Ectodermal cell (in vitro differentiated cells): ENCODE data around the gene TAOK1.
A peak's percentile ranks its signal among the peaks of the same experiment; 100 is the strongest.
"Not testable (repeated sequence)": the region's sequence is repeated elsewhere in the genome, so short reads cannot be mapped to it uniquely, and the experiment has no call there.

Experiments used
- H3K27ac ChIP-seq: 2 replicates; pipeline ENCODE4 v1.7.0; 2013; ENCODE audit warnings: mild to moderate bottlenecking, low read depth, low read length; ENCODE audit not compliant: insufficient read depth, poor library complexity, severe bottlenecking
- H3K27me3 ChIP-seq: 2 replicates; pipeline ENCODE4 v1.7.0; 2013; ENCODE audit warnings: mild to moderate bottlenecking, low read length; ENCODE audit not compliant: insufficient read depth, control insufficient read depth, poor library complexity, severe bottlenecking
- H3K36me3 ChIP-seq: one replicate; pipeline ENCODE4 v1.7.0; 2013; ENCODE audit warnings: low read length; ENCODE audit not compliant: control insufficient read depth, insufficient read depth
- H3K4me1 ChIP-seq: one replicate; pipeline ENCODE4 v1.7.0; 2013; ENCODE audit warnings: low read length; ENCODE audit not compliant: control insufficient read depth, insufficient read depth
- H3K4me3 ChIP-seq: 2 replicates; pipeline ENCODE4 v1.7.0; 2013; ENCODE audit warnings: low read depth, low read length, control low read depth; ENCODE audit not compliant: insufficient read depth
- H3K9me3 ChIP-seq: 2 replicates; pipeline ENCODE4 v1.7.0; 2013; ENCODE audit warnings: mild to moderate bottlenecking, low read length, moderate library complexity; ENCODE audit not compliant: control insufficient read depth
- WGBS, 2 experiments: methylation state at CpG; one replicate each; pipeline ENCODE4 v1.1.7; 2013; ENCODE audit warnings: missing lambda C conversion rate in 2 of 2; 5-methylcytosine and 5-hydroxymethylcytosine counted together

Gene TAOK1

GRCh38 chr17:29558139-29558538 is 168.0 kb downstream of the TAOK1 start:
- 94% methylated on average over 5 of the region's 5 CpGs for WGBS, 2 experiments
- H3K27ac ChIP-seq, H3K4me1 ChIP-seq, H3K36me3 ChIP-seq, H3K27me3 ChIP-seq, H3K9me3 ChIP-seq, H3K4me3 ChIP-seq: not testable (repeated sequence)

DNA sequence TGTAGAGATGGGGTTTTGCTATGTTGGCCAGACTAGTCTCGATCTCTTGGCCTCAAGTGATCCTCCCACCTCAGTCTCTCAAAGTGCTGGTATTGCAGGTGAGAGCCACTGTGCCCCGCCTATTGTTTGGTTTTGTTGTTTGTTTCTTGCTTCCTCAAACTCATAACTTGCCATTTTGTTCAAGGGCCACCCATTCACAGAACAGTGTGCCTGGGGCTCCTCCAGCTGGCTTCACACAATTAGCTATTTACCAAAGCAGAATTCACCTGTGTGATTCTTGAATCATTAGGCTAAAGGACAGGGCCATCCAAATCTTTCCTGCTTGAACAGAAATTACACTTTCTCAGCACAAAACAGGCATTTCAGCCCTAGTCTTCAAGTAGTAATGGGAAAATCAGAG is 169.5 kb downstream of the TAOK1 start:
- no peak overlapping the region for H3K4me3 ChIP-seq
- no peaks in the 10 kb centered on the region for H3K9me3 ChIP-seq
- no peaks in the 10 kb centered on the region for H3K4me1 ChIP-seq
- peaks cover 10% of the 10 kb centered on the region for H3K27me3 ChIP-seq
- WGBS, 2 experiments, result 93 to 97% methylated on average over 2 of the region's 2 CpGs
- H3K27ac ChIP-seq, result no peak overlapping the region
- no peaks in the 10 kb centered on the region for H3K36me3 ChIP-seq

DNA sequence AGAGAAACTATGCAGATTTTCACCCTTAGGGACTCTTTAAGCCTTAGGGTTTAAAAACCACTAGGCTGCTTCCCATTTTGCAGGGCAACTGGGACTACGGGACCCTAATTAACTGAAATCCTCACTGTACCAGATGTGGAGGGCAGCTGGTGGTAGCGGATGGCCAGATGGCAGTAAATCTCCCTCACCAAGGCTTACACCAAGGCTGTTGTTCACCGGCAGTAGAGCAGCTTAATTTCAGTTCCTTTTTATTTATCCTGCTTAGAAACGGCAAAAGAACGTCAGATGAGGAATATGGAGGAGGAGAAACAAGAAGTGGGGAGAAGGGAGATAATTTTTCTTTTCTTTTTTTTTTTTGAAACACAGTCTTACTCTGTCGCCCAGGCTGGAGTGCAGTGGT is 170.2 kb downstream of the TAOK1 start:
- no peaks in the 10 kb centered on the region for H3K36me3 ChIP-seq
- WGBS, 2 experiments, result 91% methylated on average over 5 to 6 of the region's 6 CpGs
- no peak overlapping the region for H3K27ac ChIP-seq
- no peaks in the 10 kb centered on the region for H3K9me3 ChIP-seq
- H3K27me3 ChIP-seq, result peaks cover 17% of the 10 kb centered on the region
- no peaks in the 10 kb centered on the region for H3K4me1 ChIP-seq
- H3K4me3 ChIP-seq, result no peak overlapping the region

DNA sequence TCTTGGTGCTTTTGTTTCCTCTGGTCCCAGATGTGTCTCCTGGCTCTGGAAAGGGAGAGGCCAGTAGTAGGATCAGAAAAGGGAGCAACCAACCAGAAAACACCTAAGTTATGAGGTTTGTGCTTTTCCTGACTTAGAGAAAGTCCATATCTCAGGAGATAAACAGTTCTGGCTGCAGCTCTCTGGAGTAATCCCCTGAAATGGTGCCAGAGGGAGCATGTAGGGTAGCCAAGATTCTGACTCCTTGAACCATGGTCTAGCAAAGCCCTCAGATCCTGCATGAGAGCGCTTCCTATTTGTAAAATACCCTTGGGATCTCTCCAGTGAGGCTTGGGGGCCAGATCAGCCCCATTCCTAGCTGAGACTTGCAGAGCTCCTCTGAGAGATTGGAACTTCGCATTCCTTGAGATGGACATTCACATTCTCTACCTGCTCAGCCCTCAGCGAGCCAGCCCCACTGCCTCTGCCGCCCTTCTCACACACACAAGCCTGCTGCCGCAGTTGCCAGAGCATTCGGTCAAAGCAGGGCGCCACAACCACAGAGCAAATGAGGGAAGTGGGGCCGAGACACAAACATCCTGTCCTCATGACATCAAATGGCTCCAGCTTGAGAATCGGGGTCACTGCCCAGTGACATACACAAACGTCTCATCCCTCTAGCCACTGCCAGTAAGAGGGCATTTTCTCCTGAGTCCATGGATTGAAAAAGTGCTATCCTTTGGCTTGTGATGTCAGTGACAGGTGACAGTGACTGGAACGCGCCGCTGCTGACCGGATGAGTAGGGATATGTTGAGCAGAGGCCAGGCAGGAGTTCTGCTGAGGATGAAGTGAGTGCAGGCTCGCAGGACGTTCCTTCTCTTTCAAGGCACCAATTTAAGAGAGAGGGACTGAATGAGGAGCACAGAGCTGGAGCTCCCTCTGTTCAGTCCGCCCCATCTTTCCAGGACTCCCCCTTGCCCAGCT is 171.7 kb downstream of the TAOK1 start:
- H3K9me3 ChIP-seq, result no peaks in the 10 kb centered on the region
- WGBS, 2 experiments, result 92 to 93% methylated on average over 17 of the region's 17 CpGs

DNA sequence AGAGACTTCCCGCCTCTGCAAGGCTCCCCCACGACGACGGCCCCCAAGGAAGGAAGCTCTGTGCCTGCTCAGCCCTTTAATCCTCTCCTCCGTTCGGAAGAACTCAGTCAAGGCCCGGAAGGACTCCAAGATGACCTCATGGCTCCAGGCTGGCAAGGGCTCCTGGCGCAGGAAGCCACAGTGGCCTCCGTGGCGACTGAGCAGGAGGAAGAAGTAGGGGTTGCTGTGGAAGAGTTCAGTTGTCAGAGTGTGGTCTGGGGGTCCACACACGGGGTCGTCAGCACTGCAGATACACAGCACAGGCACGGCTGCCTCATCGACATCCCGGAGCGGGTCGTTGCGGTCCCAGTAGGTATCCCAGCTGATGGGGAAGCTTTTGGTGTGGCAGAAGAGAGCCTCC is 172.5 kb downstream of the TAOK1 start:
- 89% methylated on average over 18 of the region's 18 CpGs for WGBS, 2 experiments
- H3K36me3 ChIP-seq, result no peaks in the 10 kb centered on the region
- no peaks in the 10 kb centered on the region for H3K4me1 ChIP-seq
- peaks cover 40% of the 10 kb centered on the region for H3K27me3 ChIP-seq
- no peak overlapping the region for H3K4me3 ChIP-seq
- no peaks in the 10 kb centered on the region for H3K9me3 ChIP-seq
- no peak overlapping the region for H3K27ac ChIP-seq

More for the DNA sequence above, 171.7 kb downstream of the TAOK1 start:
- no peaks in the 10 kb centered on the region for H3K36me3 ChIP-seq
- H3K4me1 ChIP-seq, result no peaks in the 10 kb centered on the region
- no peak overlapping the region for H3K27ac ChIP-seq
- no peak overlapping the region for H3K4me3 ChIP-seq
- peaks cover 32% of the 10 kb centered on the region for H3K27me3 ChIP-seq

GRCh38 chr17:29563816-29564215 is 173.7 kb downstream of the TAOK1 start:
- Histone ChIP-seq H3K4me3 (no peak overlapping the region), H3K27ac (no peak overlapping the region), H3K4me1 (no peaks in the 10 kb centered on the region), H3K9me3 (no peaks in the 10 kb centered on the region), H3K27me3 (peaks cover 48% of the 10 kb centered on the region), H3K36me3 (no peaks in the 10 kb centered on the region)
- 85 to 88% methylated on average over 1 of the region's 3 CpGs for WGBS, 2 experiments

DNA sequence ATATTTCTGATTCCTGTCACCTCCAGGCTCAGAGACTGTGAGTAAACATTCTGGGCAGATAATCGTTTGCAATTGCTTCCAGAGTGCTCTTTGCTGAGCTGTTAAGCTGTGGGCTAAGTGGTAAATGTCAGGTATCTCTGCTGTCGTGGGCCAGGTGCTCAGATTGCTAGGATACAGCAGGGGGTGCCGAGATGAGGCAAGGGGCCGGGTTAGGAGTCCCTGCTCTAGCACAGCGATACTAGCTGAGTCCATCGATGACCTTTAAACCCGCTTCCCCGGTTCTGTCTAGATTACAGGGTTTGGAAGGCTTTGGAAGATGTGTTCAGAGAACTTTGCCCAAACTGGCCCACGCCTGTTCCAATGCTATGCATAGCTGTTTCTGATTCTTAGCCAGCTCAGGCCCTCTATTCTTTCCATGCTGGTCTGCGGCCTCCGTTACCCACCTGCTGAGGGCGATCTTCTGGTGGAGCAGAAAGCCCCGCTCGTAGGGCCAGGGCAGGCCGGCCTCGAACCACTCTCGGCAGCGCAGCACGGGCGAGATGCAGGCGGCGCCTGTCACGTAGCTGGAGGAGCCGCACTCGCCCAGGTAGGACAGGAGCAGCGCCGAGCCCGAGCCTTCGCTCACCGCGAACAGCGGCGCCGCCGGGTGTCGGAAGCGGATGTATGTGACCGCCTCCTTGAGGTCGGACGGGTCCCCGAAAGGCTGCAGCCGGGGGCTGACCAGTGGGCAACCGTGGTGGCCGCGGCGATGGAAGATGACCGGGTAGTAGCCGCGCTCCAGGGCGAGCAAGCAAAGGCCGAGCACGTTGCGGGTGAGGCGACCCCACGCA is 175.7 kb downstream of the TAOK1 start:
- WGBS, 2 experiments, result 10% methylated on average over 55 of the region's 55 CpGs
- Histone ChIP-seq H3K4me1 (peaks cover 9% of the 10 kb centered on the region), H3K27me3 (peaks cover 55% of the 10 kb centered on the region), H3K4me3 (peak overlapping the region; percentile 87), H3K9me3 (no peaks in the 10 kb centered on the region), H3K36me3 (no peaks in the 10 kb centered on the region), H3K27ac (no peak overlapping the region)

- Histone ChIP-seq H3K36me3 (no peaks in the 10 kb centered on the region), H3K4me1 (peaks cover 9% of the 10 kb centered on the region), H3K4me3 (peak within 1 kb of the TSS; percentile 87), H3K27ac (no peak within 1 kb of the TSS), H3K9me3 (no peaks in the 10 kb centered on the region), H3K27me3 (peaks cover 56% of the 10 kb centered on the region)
- 2% methylated on average over 94 of the region's 94 CpGs for WGBS, 2 experiments
Measured at GRCh38 chr17:29566473-29567303, 176.5 kb downstream of the TAOK1 start, which contains the start of gene ABHD15. Gene ABHD15, minus strand, starts transcription at chr17:29567037. Its CDS starts 71 bp downstream, at chr17:29566966.

DNA sequence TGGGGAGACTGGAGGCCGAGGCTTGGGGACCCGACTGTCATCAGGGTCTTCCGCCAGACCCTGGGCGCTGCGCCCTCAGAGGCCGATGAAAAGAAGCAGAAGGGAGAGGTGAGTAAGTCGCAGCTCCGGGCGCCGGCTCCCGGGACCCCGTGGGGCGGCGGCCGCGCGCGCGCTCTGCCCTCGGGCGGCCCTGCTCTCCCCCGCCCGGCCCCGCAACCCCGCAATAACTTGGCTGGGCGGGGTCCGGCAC is 177.1 kb downstream of the TAOK1 start:
- H3K9me3 ChIP-seq, result no peaks in the 10 kb centered on the region
- H3K36me3 ChIP-seq, result no peaks in the 10 kb centered on the region
- H3K4me3 ChIP-seq, result peak overlapping the region; percentile 87
- no peak overlapping the region for H3K27ac ChIP-seq
- WGBS, 2 experiments, result 1% methylated on average over 27 of the region's 27 CpGs
- peaks cover 61% of the 10 kb centered on the region for H3K27me3 ChIP-seq
- peaks cover 9% of the 10 kb centered on the region for H3K4me1 ChIP-seq
